ENCODE measurements around the gene C6orf15. TPM values are rescaled to one million over a fixed set of nuclear protein-coding genes. Genes with fewer than 3 reads are reported as not detected.

Gene C6orf15
- total RNA-seq, 1 experiment from 2014 or later: not detected

GRCh38 chr6:31098449-31098938, 13.9 kb downstream of the C6orf15 start:
- Histone ChIP-seq H4K20me1 (ENCODE audit: low read length) (no peaks in the 10 kb centered on the region), H3F3A (ENCODE audit: low read length, unreplicated experiment) (no peaks in the 10 kb centered on the region), H3K79me2 (ENCODE audit: low read length) (no peaks in the 10 kb centered on the region), H3K36me3 (ENCODE audit: low read depth, low read length) (no peaks in the 10 kb centered on the region), H3K27ac (ENCODE audit: low read length) (no peak overlapping the region), H3K4me3 (ENCODE audit: low read length) (no peak overlapping the region), H3K4me1 (ENCODE audit: insufficient read depth, low read length) (peaks cover 16% of the 10 kb centered on the region), H3K9me2 (replicated peaks; ENCODE audit: low read length) (no peaks in the 10 kb centered on the region), H3K9ac (ENCODE audit: low read length) (no peak overlapping the region), H3K4me2 (ENCODE audit: low read length) (no peak overlapping the region), H2AFZ (ENCODE audit: low read length) (no peak overlapping the region), H3K27me3 (ENCODE audit: low read length) (no peaks in the 10 kb centered on the region), H3K9me3 (ENCODE audit: low read length) (no peaks in the 10 kb centered on the region)
- TF ChIP-seq EZH2 (IDR thresholded peaks at IDR 0.05; ENCODE audit: low read length, unreplicated experiment): no peak
- no peak for TF ChIP-seq EZH2phosphoT487 (IDR thresholded peaks at IDR 0.05; ENCODE audit: borderline replicate concordance, low read length)
- no peak for TF ChIP-seq CTCF (conservative IDR thresholded peaks at IDR 0.05; ENCODE audit: low read depth, low read length)
- intact Hi-C loops (cut with micrococcal nuclease): no loop called here
- CTCF ChIA-PET: no interaction called here
- no TSS peak for BruUV-seq (replicated peaks)
- POLR2A ChIA-PET (ENCODE audit: unreplicated experiment): no interaction called here
- ATAC-seq: no peak
- no peak for DNase-seq

- ATAC-seq: no peak
- CTCF ChIA-PET: no interaction called here
Measured at GRCh38 chr6:31096656-31097055, 15.7 kb downstream of the C6orf15 start.

More at GRCh38 chr6:31096656-31097055, 15.7 kb downstream of the C6orf15 start:
- no peak for DNase-seq
- no peaks in the 10 kb centered on the region for H3K36me3 ChIP-seq (ENCODE audit: low read depth, low read length)
- H3K4me2 ChIP-seq (ENCODE audit: low read length): no peak overlapping the region
- POLR2A ChIA-PET (ENCODE audit: unreplicated experiment): no interaction called here
- H3K9me2 ChIP-seq (replicated peaks; ENCODE audit: low read length): no peaks in the 10 kb centered on the region
- H2AFZ ChIP-seq (ENCODE audit: low read length): no peak overlapping the region
- TF ChIP-seq EZH2 (IDR thresholded peaks at IDR 0.05; ENCODE audit: low read length, unreplicated experiment): no peak
- TF ChIP-seq CTCF (conservative IDR thresholded peaks at IDR 0.05; ENCODE audit: low read depth, low read length): no peak
- no peak for TF ChIP-seq EZH2phosphoT487 (IDR thresholded peaks at IDR 0.05; ENCODE audit: borderline replicate concordance, low read length)
- no peaks in the 10 kb centered on the region for H3F3A ChIP-seq (ENCODE audit: low read length, unreplicated experiment)
- no peak overlapping the region for H3K9ac ChIP-seq (ENCODE audit: low read length)
- no TSS peak for BruUV-seq (replicated peaks)
- H3K9me3 ChIP-seq (ENCODE audit: low read length): no peaks in the 10 kb centered on the region
- intact Hi-C loops (cut with micrococcal nuclease): no loop called here
- peaks cover 21% of the 10 kb centered on the region for H3K4me1 ChIP-seq (ENCODE audit: insufficient read depth, low read length)
- H4K20me1 ChIP-seq (ENCODE audit: low read length): no peaks in the 10 kb centered on the region
- H3K27me3 ChIP-seq (ENCODE audit: low read length): no peaks in the 10 kb centered on the region
- no peak overlapping the region for H3K27ac ChIP-seq (ENCODE audit: low read length)
- H3K4me3 ChIP-seq (ENCODE audit: low read length): no peak overlapping the region
- no peaks in the 10 kb centered on the region for H3K79me2 ChIP-seq (ENCODE audit: low read length)

All from PC-3 (cell line).